ENCODE measurements around the gene CDH4.

GRCh38 chr20:61769286-61769832 lies 517.3 kb downstream of the CDH4 start:
- TF ChIP-seq CTCF (IDR thresholded peaks at IDR 0.05) (no peak), EP300 (IDR thresholded peaks at IDR 0.05) (no peak)

Measured in sigmoid colon (tissue), 4 donors.